PC-3 (cell line): Measurements from ENCODE around the gene PSAP. TPM values are rescaled to one million over a fixed set of nuclear protein-coding genes. Genes with fewer than 3 reads are reported as not detected.

ENCODE experiments used
- ATAC-seq: fragments of 200-7000 bp; cut with Tn5 transposase; 2 replicates; pipeline ENCODE4 v1.9.1; 2020; ENCODE audit warnings: mild to moderate bottlenecking, moderate library complexity
- BruUV-seq: library from RNA; stranded (reverse); fragments of 400-500 nt; replicated peaks from 2 replicates; lab custom pipeline; 2021; lab: Mats Ljungman, UMichigan
- CTCF ChIA-PET: fragments of 300-600 bp; sonication (Branson Sonifier 250); formaldehyde crosslinking; loops from one replicate; lab custom pipeline; 2022; ENCODE audit warnings: antibody characterized with exemption; lab: Charles Lee
- POLR2A ChIA-PET: fragments of 300-600 bp; sonication (Branson Sonifier 250); formaldehyde crosslinking; loops from one replicate; lab custom pipeline; 2022; ENCODE audit warnings: antibody characterized with exemption; ENCODE audit not compliant: unreplicated experiment; lab: Charles Lee
- DNase-seq: peaks from one replicate; pipeline ENCODE4 v3.0.0-alpha.2; 2015
- H2AFZ ChIP-seq: fragments of 300-600 bp; sonication (generic); 2 replicates; pipeline ENCODE4 v1.6.0; 2016; ENCODE audit warnings: antibody characterized with exemption, low read length
- H3F3A ChIP-seq: fragments of 300-600 bp; sonication (generic); one replicate; pipeline ENCODE4 v1.6.0; 2017; ENCODE audit warnings: antibody characterized with exemption, low read length, control low read depth, mild to moderate bottlenecking; ENCODE audit not compliant: unreplicated experiment
- H3K27ac ChIP-seq: fragments of 300-600 bp; sonication (generic); 2 replicates; pipeline ENCODE4 v1.5.1; 2016; ENCODE audit warnings: mild to moderate bottlenecking, low read length
- H3K27me3 ChIP-seq: fragments of 300-600 bp; sonication (generic); 2 replicates; pipeline ENCODE4 v1.6.1; 2016; ENCODE audit warnings: low read length, mixed read lengths
- H3K36me3 ChIP-seq: fragments of 300-600 bp; sonication (generic); 2 replicates; pipeline ENCODE4 v1.6.1; 2016; ENCODE audit warnings: low read depth, mixed run types, low read length, mixed read lengths
- H3K4me1 ChIP-seq: fragments of 300-600 bp; sonication (generic); 2 replicates; pipeline ENCODE4 v1.5.1; 2016; ENCODE audit warnings: low read length; ENCODE audit not compliant: insufficient read depth
- H3K4me2 ChIP-seq: fragments of 300-600 bp; sonication (generic); 2 replicates; pipeline ENCODE4 v1.6.0; 2016; ENCODE audit warnings: low read length
- H3K4me3 ChIP-seq: fragments of 300-600 bp; sonication (generic); 2 replicates; pipeline ENCODE4 v1.5.1; 2016; ENCODE audit warnings: mild to moderate bottlenecking, low read length, mixed read lengths
- H3K79me2 ChIP-seq: fragments of 300-600 bp; sonication (generic); 2 replicates; pipeline ENCODE4 v1.6.1; 2017; ENCODE audit warnings: low read length, mixed read lengths
- H3K9ac ChIP-seq: fragments of 300-600 bp; sonication (generic); 2 replicates; pipeline ENCODE4 v1.6.0; 2016; ENCODE audit warnings: mild to moderate bottlenecking, low read length
- H3K9me2 ChIP-seq: fragments of 300-600 bp; sonication (generic); replicated peaks from 2 replicates; pipeline ENCODE4 v1.6.1; 2016; ENCODE audit warnings: mixed run types, low read length, mixed read lengths
- H3K9me3 ChIP-seq: fragments of 300-600 bp; sonication (generic); 2 replicates; pipeline ENCODE4 v1.6.1; 2016; ENCODE audit warnings: low read length, mixed read lengths
- H4K20me1 ChIP-seq: fragments of 300-600 bp; sonication (generic); 2 replicates; pipeline ENCODE4 v1.6.1; 2016; ENCODE audit warnings: low read length, mixed read lengths
- EZH2 ChIP-seq: fragments of 300-600 bp; sonication (generic); IDR thresholded peaks from one replicate; pipeline ENCODE4 v1.6.1; 2017; ENCODE audit warnings: antibody characterized with exemption, mild to moderate bottlenecking, low read length; ENCODE audit not compliant: unreplicated experiment
- EZH2phosphoT487 ChIP-seq: fragments of 300-600 bp; sonication (generic); IDR thresholded peaks from 2 replicates; pipeline ENCODE4 v1.6.1; 2018; ENCODE audit warnings: mild to moderate bottlenecking, antibody characterized with exemption, low read length, borderline replicate concordance
- intact Hi-C: fragments of 100-400 bp; cut with micrococcal nuclease; formaldehyde crosslinking; loops from 2 replicates; pipeline ENCODE4 v1.9.0; 2023
- total RNA-seq: library from RNA; depleted of rRNA; stranded (reverse); fragments of >200 nt; gene quantifications from 2 replicates; pipeline ENCODE4 v1.2.3, GENCODE V29; 2014
- TF ChIP-seq, protein P1 (sequence below): fragments of 300-600 bp; sonication (generic); conservative IDR thresholded peaks from 2 replicates; pipeline ENCODE4 v1.5.1; 2017; ENCODE audit warnings: antibody characterized with exemption, low read depth, mild to moderate bottlenecking, low read length

The PSAP gene
- total RNA-seq, 1 experiment from 2014 or later = 334 TPM

GRCh38 chr10:71887743-71888142 is 36.7 kb upstream of the PSAP start:
- Histone ChIP-seq H2AFZ (no peak overlapping the region), H3K79me2 (no peaks in the 10 kb centered on the region), H3F3A (no peaks in the 10 kb centered on the region), H3K9me3 (no peaks in the 10 kb centered on the region), H3K27me3 (no peaks in the 10 kb centered on the region), H3K4me2 (peak overlapping the region; percentile 99; the same call in 1 of the 2 replicates), H4K20me1 (no peaks in the 10 kb centered on the region), H3K27ac (no peak overlapping the region), H3K9me2 (no peaks in the 10 kb centered on the region), H3K9ac (no peak overlapping the region), H3K4me3 (peak overlapping the region; percentile 85; the same call in 1 of the 2 replicates), H3K4me1 (peaks cover 5% of the 10 kb centered on the region), H3K36me3 (no peaks in the 10 kb centered on the region)
- POLR2A ChIA-PET = no interaction called here
- BruUV-seq = no TSS peak
- intact Hi-C loops = loop anchor here (2.0 to 5.0 kb wide), 2 partner anchors 35 to 49 kb away; partner anchors contain the start of gene PSAP
- ATAC-seq (no peak), DNase-seq (no peak)
- TF ChIP-seq, protein P1, sequence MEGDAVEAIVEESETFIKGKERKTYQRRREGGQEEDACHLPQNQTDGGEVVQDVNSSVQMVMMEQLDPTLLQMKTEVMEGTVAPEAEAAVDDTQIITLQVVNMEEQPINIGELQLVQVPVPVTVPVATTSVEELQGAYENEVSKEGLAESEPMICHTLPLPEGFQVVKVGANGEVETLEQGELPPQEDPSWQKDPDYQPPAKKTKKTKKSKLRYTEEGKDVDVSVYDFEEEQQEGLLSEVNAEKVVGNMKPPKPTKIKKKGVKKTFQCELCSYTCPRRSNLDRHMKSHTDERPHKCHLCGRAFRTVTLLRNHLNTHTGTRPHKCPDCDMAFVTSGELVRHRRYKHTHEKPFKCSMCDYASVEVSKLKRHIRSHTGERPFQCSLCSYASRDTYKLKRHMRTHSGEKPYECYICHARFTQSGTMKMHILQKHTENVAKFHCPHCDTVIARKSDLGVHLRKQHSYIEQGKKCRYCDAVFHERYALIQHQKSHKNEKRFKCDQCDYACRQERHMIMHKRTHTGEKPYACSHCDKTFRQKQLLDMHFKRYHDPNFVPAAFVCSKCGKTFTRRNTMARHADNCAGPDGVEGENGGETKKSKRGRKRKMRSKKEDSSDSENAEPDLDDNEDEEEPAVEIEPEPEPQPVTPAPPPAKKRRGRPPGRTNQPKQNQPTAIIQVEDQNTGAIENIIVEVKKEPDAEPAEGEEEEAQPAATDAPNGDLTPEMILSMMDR = no peak
- TF ChIP-seq EZH2 (no peak), EZH2phosphoT487 (no peak)
- CTCF ChIA-PET = no interaction called here

- intact Hi-C loops = no loop called here
- H3K9me2 ChIP-seq = no peaks in the 10 kb centered on the region
- no peaks in the 10 kb centered on the region for H3K79me2 ChIP-seq
- no peak overlapping the region for H2AFZ ChIP-seq
- no peaks in the 10 kb centered on the region for H3K36me3 ChIP-seq
- ChIA-PET POLR2A (no interaction called here), CTCF (interaction anchor here (0.7 kb wide), 1 partner anchor 13 kb away, joined by 3 read pairs; no protein-coding TSS in a partner anchor)
- no peaks in the 10 kb centered on the region for H3K27me3 ChIP-seq
- H3K9me3 ChIP-seq = no peaks in the 10 kb centered on the region
- no TSS peak for BruUV-seq
- H3K27ac ChIP-seq = no peak overlapping the region
- H3K9ac ChIP-seq = no peak overlapping the region
- no peaks in the 10 kb centered on the region for H3F3A ChIP-seq
- DNase-seq = no peak
- H3K4me1 ChIP-seq = no peaks in the 10 kb centered on the region
- H3K4me3 ChIP-seq = no peak overlapping the region
- no peaks in the 10 kb centered on the region for H4K20me1 ChIP-seq
- TF ChIP-seq EZH2 (no peak), EZH2phosphoT487 (no peak)
- TF ChIP-seq, protein P1 = no peak
- no peak overlapping the region for H3K4me2 ChIP-seq
- ATAC-seq = no peak
Observed at GRCh38 chr10:71882813-71883659, 32.0 kb upstream of the PSAP start.
